Lower lobe of right lung (tissue), 2 donors: ENCODE data around the gene LRRC4C. TPM values are rescaled to one million over a fixed set of nuclear protein-coding genes. Genes with fewer than 3 reads are reported as not detected.

Experiments
- ATAC-seq, 2 donors: fragments of 200-7000 bp; cut with Tn5 transposase; one replicate each; pipeline ENCODE4 v1.9.1; 2020 to 2022; ENCODE audit warnings: mild to moderate bottlenecking in 2 of 2, moderate library complexity in 2 of 2
- DNase-seq: peaks from one replicate; pipeline ENCODE4 v3.0.0-alpha.2; 2020
- H3K27ac ChIP-seq: fragments of 200-600 bp; one replicate; pipeline ENCODE4 v1.8.0; 2022
- H3K27me3 ChIP-seq: fragments of 200-600 bp; one replicate; pipeline ENCODE4 v1.8.0; 2022; ENCODE audit warnings: low read depth
- H3K36me3 ChIP-seq: fragments of 200-600 bp; one replicate; pipeline ENCODE4 v1.8.0; 2022; ENCODE audit warnings: mild to moderate bottlenecking
- H3K4me1 ChIP-seq: fragments of 200-600 bp; one replicate; pipeline ENCODE4 v1.8.0; 2022
- H3K4me3 ChIP-seq: fragments of 200-600 bp; one replicate; pipeline ENCODE4 v1.8.0; 2022; ENCODE audit warnings: mild to moderate bottlenecking
- H3K9me3 ChIP-seq: fragments of 200-600 bp; one replicate; pipeline ENCODE4 v1.8.0; 2022
- CTCF ChIP-seq: fragments of 200-600 bp; IDR thresholded peaks from one replicate; pipeline ENCODE4 v1.8.0; 2022; ENCODE audit warnings: antibody characterized with exemption, mild to moderate bottlenecking
- intact Hi-C: fragments of 100-400 bp; cut with DNase I; formaldehyde crosslinking; loops from one replicate; pipeline ENCODE4 v1.11.0; 2022
- total RNA-seq: library from RNA; stranded (reverse); fragmentation: NEBNext Ultra II Directional; extraction: Animal tissue kit (Norgen Biotek cat#: 25700); gene quantifications from one replicate; pipeline ENCODE4 v1.2.1, GENCODE V29; 2021
- donor health status: DM: no; HTN: yes; CAD: no; lungs with severe emphysema.

LRRC4C gene
- total RNA-seq, 1 donor from 2014 or later, result 0.86 TPM

- TF ChIP-seq CTCF, result no peak
- Histone ChIP-seq H3K27ac (no peak overlapping the region), H3K27me3 (peaks cover 5% of the 10 kb centered on the region), H3K4me1 (peaks cover 5% of the 10 kb centered on the region), H3K9me3 (no peaks in the 10 kb centered on the region), H3K36me3 (no peaks in the 10 kb centered on the region), H3K4me3 (no peak overlapping the region)
- DNase-seq (no peak), ATAC-seq (no peak)
- intact Hi-C loops, result no loop called here
Observed at GRCh38 chr11:40287916-40288803, 1171.3 kb downstream of the LRRC4C start.

DNA sequence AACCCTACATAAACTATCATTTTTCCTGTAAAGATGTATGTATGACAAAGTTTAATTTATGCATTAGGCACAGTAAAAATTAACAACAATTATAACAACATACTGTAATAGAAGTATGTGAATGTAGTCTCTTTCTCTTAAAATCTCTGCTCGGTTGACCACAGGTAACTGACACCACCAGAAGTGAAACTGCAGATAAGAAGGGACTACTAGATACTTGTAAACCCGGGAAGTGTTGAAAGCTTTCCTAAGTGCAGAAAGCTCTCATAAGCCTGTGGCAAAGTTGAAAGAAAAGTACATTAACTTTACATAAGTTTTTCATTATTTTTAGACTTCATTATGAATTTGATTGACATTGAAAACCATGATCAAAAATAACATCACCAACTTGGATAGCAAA, 1173.3 kb downstream of the LRRC4C start:
- Histone ChIP-seq H3K27ac (no peak overlapping the region), H3K36me3 (no peaks in the 10 kb centered on the region), H3K4me1 (peaks cover 4% of the 10 kb centered on the region), H3K4me3 (no peak overlapping the region), H3K9me3 (no peaks in the 10 kb centered on the region), H3K27me3 (no peaks in the 10 kb centered on the region)
- no peak for TF ChIP-seq CTCF
- no peak for DNase-seq
- ATAC-seq, result peak in 1 of 2 donors; percentile 69
- intact Hi-C loops, result no loop called here

GRCh38 chr11:40285558-40285957, 1173.9 kb downstream of the LRRC4C start:
- H3K36me3 ChIP-seq, result no peaks in the 10 kb centered on the region
- no peak overlapping the region for H3K27ac ChIP-seq
- ATAC-seq, result peak; percentile 82 to 91

DNA sequence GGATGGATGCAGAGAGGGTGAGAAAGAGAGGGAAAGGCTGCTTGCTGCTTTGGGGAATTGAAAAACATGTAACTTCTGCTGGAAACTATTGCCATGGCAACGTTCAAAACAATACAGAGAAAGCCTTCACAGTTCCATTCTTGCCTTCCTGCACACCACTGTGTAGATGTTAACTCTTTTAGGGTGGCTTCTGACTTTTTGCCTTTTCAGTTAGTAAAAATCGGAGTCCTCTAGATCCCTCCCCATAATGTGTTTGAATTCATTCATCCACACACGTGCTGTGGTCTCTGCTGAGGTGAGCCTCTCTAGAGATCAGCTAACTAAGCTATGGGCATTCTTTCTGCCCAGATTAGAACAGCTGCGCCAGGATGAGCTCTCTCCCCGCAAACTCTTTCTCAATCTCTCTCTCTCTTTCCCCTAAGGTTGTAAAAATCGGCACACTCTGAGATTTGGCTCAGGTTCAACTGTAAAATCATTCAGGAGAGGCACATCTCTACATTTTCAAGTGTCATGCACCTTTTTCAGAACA, 1178.3 kb downstream of the LRRC4C start:
- Histone ChIP-seq H3K4me3 (no peak overlapping the region), H3K4me1 (no peaks in the 10 kb centered on the region), H3K27me3 (no peaks in the 10 kb centered on the region), H3K9me3 (no peaks in the 10 kb centered on the region), H3K27ac (no peak overlapping the region), H3K36me3 (no peaks in the 10 kb centered on the region)
- peak; percentile 34 to 42 for ATAC-seq
- no peak for DNase-seq
- TF ChIP-seq CTCF, result no peak
- intact Hi-C loops, result no loop called here

More at GRCh38 chr11:40285558-40285957, 1173.9 kb downstream of the LRRC4C start:
- Histone ChIP-seq H3K27me3 (no peaks in the 10 kb centered on the region), H3K9me3 (no peaks in the 10 kb centered on the region), H3K4me1 (peaks cover 4% of the 10 kb centered on the region), H3K4me3 (no peak overlapping the region)
- no peak for TF ChIP-seq CTCF
- DNase-seq, result no peak
- intact Hi-C loops, result no loop called here

GRCh38 chr11:40280159-40281051, 1179.0 kb downstream of the LRRC4C start:
- no peak overlapping the region for H3K4me3 ChIP-seq
- H3K4me1 ChIP-seq, result no peaks in the 10 kb centered on the region
- ATAC-seq (no peak), DNase-seq (no peak)
- no peak for TF ChIP-seq CTCF
- no peaks in the 10 kb centered on the region for H3K36me3 ChIP-seq
- intact Hi-C loops, result no loop called here
- H3K27ac ChIP-seq, result no peak overlapping the region
- H3K9me3 ChIP-seq, result no peaks in the 10 kb centered on the region
- H3K27me3 ChIP-seq, result no peaks in the 10 kb centered on the region
